ENCODE results near the gene ARHGAP26.

DNA sequence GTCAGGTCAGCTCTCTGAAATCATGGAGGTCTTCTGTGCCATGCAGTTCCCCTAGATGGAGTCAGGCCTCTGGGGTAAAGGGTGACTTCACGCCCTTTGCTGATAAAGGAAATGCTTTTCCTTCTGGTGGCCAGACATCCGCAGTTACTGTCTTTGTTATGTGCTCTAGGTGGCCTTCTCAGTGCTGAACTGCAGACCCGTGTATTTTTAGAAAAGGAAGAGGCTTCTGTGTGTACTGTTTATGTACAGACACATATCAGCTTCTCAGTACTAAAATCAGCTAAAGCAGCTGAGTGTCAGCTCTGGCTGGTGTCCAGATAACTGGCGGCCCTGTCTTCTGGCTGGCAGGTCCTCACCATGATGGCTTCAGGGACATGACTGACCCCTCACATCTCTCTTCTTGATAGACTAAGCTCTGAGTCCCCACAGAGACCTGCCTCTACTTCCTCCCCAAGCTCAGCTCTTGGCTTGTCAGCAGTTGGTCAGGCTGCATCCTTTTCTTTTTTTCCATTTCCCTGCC lies 75.3 kb downstream of the ARHGAP26 start:
- TF ChIP-seq POLR2A (IDR thresholded peaks at IDR 0.05) (no peak), CTCF (IDR thresholded peaks at IDR 0.05) (no peak)
